ENCODE measurements around the gene FXYD6.

The FXYD6 gene

DNA sequence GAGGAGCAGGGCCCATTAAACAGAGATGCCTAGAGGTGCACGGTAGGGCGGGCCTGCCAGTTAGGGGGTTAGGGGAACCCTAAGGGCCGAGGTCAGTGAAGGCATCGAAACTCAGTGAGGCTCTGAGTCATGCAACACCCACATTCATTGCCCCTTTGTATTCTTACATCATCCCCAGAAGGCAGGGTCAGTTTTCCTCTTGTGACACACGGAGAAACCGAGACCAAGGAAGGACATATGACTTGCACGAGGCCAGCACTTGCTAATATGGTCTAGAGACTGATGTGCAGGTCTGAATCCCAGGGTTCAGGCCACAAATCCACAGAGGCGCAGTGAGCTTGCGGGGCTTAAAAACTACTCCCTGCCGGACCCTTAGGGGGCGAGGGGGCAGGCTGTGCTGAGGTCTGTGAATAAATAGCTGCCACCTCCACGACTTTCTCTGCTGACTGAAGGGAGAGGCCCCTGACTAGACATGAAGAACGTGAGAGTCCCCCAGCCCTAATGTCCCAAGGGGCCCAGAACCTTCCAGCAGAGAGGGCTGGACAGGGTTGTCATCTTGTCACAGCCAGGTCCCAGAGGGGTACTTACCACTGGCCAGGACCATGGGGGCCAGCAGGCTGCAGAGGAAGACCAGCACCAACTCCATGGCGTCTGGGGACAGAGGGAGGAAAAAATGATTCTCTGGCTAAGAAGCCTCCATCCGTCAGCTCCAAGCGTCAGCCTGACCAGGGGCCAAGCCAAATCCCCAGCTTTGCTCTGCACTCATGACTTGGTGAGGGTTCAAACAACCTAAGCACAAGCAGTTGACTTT, 34.1 kb downstream of the FXYD6 start:
- no peak for DNase-seq

DNA sequence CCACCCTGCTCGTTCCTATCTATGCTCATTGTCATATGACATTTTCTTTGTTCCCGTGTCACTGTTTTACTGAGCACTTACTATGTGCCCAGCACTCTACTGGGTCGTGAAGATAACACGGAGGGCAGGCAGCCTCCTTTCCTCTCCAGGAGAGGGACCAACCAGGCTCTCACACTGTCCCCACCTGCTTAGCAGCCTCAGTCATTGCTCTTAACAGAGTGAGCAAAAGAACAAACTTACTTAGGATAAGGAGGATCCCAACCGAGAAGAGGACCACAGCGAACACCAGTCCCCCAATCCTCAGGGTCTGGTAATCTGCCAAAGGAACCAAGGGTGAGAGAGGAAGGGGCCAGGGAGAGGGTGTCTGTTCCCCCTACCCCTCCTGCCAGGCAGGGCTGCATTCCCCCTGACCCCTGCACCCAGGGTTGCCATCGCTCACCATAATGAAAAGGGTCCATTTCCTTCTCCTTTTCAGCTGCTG, 34.9 kb downstream of the FXYD6 start:
- DNase-seq: no peak

DNA sequence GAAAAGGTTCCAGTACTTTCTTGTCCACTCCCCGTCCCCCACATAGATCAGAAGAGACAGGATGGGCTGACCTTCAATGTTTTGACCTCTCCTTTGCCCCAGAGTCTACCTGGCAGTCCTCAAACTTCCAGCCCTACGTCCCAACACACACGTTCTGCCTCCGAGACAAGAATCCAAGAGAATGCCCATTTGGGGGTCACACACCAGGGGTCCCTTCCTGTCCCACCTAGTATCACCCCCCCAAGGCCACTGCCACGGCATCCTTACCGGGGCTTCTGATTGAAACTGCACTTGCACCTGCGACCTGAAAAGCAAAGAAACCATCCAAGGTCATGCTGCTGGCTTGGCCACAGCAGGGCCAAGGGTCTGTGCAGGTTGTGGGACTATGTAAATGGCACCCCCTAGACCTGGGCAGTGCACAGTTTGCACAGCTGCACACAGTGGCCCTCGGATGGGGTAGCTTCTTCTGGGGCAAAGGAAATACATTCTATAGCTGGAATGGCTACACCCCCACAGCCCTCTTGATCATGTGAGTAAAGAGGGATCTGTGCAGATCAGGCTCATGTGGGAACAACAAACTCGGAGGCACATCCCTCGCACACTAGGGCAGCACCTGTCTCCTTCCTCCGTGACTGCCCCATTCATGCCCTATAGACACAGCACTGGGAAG, 35.4 kb downstream of the FXYD6 start:
- no peak for DNase-seq

DNA sequence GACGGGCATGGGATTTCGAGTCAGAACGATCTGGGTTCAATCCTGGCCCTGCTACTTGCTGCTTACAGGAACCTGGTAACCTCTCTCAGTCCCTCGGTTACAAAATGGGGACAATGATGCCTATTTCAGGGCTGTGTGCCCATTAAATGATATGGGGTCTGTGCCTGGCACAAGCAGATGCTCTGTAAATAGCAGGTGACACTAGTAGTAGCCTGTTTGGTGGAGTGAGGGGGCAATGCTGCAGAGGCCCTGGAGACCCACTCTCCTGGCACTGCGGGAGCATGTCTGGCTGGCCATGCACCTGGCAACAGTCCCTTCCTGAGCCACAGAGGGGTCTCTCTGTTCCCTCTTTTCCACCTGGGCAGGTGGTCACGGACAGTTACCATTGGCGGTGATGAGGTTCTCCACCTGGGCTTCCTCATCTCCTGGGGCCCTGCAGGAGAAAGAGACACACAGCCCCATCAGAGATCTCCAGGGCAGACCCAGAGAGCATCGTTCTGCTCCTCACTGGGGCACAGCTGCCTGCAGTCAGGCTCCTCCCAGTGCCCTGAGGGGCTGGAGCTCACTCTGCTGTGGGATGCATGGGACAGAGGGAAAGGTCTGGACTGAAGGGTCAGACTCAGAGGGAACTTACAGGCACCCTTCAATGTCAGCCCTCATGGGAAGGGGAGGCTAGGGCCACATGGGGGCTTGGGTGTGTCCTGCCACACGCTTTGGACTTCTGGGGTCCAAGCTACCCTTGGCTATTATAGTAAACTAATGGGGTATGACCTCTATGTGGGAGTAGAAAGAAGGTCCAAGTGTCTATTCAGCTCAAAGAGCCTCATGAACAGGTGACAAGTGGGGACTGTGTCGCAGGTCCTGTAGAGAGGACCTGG, 36.3 kb downstream of the FXYD6 start:
- DNase-seq: no peak

DNA sequence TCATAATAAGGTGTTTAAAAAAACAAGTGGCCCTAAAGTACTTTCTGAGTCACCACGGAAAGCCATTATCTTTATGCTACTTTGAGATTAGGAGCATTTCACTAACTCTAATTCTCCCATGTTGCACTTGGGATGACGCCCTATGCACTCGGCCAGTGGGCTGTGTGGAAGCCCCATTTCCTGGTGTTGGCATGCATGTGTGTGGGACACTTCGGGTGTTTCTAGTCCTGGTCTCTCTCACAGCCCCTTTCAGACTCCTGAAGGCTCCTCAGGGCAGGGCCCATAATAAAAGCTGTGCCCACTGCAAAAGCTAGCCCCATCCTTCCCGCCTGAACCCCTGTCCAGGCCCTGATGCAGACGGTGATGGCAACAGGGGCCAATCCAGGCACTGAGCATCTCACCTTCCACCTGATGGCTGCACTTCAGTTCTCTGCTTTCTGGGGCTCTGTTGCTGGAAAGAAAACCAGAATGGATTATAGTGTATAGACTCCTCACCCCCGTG, 37.0 kb downstream of the FXYD6 start:
- no peak for DNase-seq

DNA sequence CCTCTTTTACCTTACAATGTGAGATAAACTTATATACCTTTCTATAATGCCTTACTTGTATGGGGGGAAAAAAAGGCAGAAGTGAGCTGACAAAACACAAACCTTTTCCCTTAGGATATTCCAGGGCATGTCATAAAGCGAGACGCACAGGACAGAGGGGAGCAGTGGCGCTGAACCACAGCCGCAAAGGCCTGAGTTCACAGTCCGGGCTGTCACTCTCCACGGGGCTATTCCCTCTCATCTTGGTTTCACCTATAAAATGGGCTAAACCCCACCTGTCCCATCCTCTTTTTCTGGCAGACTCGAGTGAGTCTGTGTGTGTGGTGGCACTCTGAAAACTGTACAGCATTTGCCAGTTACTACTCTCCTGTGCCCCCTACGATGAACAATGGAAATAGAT, 37.6 kb downstream of the FXYD6 start:
- no peak for DNase-seq

DNA sequence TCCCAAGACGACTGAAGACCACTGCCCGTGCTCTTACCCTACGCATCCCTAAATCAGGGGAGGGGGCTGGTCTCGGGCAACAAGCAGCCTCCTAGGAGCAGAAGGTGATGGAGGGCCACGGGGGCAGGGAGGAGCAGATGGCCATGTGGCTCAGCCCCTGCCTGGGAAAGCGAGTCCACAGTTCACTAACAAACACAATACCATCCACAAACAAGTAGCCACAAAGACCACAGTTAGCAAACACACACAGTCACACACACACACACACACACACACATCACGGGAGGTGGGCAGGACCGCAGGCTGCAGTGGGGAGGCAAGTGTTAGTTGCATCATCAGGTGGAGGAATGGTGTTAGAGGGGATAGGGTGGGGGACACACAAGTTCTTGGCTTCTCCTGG, 38.7 kb downstream of the FXYD6 start:
- peak; percentile 37 for DNase-seq

DNA sequence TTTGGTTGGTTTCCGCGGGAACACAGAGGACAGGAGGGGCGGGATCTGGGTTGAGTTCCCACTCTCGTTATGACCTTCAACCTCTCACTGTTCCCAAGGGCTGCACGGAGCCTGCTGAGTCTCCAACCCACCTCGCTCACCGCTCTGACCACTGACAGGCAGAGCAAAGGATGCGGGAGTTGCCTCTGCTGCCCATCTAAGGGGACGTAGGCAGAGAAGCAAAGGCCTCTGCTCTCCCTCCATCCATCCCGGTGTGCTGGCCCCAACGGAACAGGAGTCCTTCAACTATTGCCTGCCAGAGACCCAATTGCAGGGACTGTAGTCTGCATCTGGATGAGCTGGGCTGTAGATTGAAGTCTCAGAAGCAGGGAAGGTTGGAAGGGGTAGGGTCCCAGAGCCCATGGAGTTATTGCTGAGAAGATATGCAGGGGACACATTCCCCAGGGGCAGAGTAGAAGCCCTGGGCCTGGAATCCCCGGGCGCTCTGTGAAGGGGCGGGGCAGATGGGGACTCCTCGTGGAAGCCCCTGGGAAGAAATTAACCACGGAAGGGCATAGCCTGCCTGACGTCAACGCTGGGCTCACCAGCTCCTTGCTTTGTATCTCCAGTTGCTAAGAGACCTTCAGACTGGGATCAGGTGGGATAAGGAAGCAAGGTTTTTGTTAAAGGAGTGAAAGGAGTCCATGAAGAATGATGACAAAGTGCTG, 39.2 kb downstream of the FXYD6 start:
- no peak for DNase-seq

DNA sequence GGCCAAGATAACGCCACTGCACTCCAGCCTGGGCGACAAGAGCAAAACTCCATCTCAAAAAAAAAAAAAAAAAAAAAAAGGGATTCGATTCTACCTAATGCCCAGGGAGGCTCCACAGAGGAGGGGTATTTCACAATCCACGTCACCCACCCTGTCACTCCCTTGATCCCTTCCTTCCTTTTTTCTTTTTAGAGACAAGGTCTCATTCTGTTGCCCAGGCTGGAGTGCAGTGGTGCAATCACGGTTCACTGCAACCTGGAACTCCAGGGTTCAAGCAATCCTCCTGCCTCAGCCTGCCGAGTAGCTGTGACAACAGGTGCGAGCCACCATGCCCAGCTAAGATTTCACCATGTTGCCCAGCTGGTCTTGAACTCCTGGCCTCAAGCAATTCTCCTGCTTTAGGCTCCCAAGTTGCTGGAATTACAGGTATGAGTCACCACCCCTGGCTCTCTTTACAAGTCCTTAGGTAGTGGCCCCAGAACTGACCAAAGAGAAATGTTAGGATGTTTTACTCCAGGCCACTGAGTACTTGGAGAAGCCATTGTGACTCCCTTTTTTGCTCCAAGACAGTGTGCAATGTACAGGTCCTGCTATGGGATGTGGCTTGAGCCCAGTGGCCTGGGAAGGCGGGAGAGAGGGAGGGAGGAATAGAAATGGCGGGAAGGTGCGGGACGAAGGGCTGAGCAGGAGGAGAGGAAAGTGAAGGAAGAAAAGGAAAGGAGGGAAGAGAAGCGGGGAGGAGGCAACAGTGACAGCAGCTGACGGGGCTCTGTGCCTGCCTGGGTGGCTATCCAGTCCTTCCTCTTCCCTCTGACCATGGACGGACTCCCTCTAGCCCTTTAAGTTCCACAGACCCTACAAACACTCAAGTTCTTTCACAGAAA, 40.1 kb downstream of the FXYD6 start:
- DNase-seq: no peak

DNA sequence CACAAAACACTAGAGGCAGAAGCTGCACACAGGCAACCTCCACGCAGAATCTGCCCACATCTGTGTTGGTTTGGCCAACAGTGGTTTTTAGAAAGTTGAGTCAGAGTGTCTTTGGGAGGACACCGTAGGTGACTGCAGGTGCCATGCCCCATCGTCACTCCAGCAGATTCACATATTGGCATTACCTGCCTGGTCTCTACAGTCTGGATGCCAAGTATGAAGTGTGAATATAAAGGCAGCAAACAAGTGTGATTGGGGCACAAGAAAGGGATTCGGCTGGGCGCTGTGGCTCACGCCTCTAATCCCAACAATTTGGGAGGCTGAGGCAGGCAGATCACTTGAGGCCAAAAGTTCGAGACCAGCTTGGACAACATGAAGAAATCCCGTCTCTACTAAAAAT, 40.9 kb downstream of the FXYD6 start:
- DNase-seq: no peak

DNA sequence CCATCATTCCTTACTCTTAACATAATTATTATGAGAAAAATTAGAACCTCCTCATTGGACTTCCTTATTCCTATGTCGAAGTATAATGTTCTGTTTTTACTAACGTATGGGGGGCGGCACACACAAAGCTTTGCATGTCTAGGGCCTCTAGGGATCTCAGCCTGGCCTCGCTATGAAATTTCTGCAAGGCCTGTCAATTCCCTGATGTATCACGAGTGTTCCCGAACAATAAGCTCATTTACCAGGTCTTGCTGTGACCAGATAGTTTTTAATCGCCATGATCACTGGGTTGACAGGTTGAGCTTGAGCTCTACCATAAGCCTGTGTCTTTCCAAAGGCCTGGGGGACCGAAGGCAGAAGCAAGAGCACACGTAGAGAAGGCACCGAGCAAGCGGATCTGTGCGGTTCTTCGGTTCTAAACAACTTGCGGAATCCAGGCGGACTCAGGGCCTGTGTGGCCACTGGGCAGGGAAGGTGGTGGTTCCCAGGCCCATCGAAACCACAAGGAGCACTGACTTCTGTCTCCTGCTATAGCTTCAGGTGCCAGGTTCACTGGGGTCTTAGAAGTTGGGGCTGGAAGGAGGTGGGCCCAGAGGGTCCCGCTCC, 41.5 kb downstream of the FXYD6 start:
- DNase-seq: no peak

DNA sequence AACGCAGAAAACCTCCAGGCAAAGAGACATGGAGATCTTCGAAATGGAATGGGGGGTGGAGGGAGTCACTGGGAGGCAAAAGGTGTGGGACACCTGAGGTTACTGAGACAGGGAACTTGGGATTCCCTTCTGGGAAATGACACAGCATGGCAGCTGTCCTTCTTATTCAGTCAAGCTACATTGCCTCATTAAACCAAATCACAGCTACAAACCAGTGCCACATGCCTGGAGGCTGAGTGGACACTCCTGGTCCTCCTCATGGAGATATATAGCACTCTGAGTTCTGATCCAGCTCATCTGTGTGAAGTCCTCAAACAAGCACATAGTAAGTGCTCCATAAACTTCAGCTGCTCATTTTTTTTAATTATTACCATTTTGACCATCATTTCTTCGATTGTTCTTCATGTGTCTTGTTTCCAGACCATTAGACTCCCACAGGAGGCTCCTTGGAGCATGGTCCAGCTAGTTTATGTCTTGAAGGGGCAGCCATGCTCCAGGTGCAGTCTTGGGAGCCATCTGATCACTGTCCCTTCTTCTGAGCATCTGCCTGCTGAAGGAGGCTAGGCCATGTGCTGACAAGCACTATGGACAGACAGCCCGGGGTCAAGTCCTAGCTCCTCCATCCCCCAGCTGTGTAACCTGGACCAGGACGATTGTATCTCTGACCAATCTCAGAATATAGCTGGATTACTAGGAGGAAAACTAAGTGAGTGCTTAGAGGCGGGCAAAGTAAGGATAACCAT, 42.2 kb downstream of the FXYD6 start:
- DNase-seq: no peak

DNA sequence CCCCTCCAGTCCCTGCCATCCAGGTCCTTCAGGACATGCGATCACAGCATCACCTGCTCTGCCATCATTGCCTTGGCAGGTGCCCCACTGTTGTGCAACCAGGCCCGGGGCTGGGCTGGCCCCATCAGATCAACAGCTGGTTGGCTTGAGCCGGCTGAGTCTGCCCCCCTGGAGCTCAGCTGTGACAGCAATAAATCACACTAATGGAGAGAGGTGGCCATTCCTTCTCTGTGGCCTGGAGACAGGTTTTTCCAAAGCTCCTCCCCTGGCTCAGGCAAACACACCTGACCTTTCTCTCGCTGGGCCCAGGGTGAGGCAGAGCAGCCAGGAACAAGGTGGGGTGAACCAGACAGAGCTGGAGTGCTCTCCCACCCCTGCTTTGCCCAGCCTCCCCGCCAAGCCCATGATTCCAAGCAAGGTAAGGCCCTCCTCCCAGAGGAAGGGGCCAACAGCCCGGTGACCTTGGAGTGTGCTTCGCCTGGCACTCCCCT, 43.0 kb downstream of the FXYD6 start:
- DNase-seq: no peak

DNA sequence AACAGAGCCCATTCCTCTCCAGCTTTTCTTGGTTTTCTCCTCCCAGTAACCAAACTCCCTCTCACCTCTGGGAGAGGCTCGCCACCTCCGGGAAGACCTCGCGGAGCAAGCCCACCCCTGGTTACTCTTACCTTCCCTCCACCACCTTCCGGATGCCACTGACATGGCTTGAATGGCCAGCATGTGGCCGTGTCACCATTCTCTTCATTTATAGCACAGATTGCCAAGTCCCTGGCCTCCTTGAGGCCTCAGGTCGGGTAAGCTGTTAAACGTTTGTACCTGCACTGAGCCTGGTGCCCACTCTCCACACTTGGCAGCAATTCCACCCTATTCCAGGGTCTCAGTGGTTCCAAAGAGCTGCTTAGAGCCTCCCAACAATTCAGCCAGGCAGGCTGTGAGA, 43.9 kb downstream of the FXYD6 start:
- DNase-seq: no peak

DNA sequence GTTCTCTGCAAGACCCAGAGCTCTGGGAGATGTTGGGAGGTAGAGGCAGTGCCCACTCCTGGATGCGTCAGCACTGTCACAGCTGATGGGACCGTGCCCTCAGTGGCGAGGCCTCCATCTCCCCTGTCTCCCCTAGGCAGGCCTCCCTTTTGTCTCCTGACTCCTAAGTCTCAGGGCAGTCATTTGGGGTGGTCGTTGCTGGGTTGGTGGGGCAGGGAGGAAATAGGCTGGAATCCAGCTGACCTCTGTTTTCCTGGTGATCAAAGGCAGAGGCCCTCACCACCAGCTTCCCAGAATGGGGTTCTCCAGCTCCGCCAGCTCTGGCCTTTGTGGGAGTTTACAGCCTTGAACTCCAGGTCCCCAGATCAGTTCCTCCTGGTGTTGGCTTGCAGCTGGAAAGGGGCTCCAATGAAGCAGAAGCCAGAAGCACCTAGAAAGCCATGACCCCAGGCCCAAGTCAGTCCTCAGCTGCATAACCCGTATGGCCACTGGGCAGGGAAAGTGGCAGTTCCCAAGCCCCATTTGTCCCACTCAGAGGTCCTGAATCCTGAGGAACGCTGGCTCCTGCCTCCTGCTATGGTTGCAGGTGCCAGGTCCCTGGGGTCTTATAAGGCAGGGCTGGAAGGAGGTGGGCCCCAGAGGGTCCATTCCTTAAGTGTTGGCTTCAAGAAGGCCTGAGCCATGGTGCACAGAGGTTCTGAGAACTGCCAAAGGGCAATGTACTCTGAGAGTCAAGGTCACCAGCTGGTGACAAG, 44.6 kb downstream of the FXYD6 start:
- no peak for DNase-seq

DNA sequence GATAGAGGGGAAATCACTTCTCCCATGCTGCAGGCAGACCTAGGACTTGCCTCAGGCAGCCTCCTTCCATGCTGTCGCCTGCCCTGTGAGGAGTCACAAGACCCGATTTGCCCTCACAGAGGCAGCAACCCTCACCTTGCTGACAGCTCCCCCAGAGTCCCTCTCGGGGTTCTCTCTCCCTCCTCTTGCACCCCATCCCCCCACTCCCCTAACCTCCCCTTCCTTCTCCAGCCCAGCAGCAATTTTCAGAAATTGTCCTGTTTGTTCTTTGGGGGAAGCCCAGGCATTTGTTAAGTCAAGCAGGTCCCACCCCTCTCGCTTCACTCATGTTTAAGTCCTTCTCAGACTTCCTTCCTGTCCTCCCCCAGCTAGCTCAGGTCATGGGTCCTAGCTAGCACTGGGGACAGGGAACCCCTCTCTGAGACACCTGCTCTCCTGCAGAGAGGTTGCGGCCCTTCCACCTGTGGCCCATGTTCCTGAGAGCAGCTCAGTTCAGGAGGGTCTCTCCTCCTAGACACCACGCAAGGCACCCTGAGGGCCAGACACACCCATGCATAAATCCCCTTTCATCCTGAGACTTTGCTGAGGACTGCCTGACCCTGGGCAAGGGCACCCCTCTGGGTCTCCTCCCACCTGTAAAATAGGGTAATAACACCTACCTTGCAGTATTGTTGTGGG, 45.6 kb downstream of the FXYD6 start:
- DNase-seq: no peak

DNA sequence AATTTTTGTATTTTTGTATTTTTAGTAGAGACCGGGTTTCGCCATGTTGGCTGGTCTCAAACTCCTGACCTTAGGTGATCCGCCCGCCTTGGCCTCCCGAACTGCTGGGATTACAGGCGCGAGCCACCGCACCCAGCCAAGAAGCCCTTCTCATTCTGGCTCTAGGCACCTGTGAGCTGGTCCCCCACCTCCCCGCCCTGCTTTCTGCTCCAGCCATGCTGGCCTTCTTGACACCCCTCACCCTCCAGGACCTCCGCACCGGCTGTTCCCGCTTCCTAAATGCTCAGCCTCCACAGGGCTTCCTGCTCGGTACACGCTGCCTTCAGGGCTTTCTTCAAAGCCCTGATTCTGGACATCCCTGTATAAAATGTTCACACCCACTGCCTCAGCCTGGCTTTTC, 46.4 kb downstream of the FXYD6 start:
- no peak for DNase-seq

DNA sequence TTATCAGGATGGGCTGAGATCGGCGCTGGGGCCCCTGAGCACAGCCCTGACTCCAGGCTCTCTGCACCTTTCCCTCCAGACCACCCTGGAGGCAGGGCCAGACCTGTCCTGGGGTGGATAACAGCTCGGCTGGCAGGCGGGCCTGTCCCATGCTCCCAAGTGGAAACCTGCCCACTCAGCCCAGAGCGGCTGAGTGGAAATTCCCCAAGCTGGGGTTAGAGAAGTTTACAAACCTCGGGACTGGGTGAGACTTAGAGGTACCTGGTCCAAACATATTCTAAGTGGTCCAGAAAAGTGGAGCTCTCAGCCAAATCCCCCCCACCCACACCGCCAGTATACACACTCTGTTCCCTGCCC, 47.1 kb downstream of the FXYD6 start:
- no peak for DNase-seq
